ENCODE measurements around the gene KIF1A. TPM values are rescaled to one million over a fixed set of nuclear protein-coding genes. Genes with fewer than 3 reads are reported as not detected.
"Not testable (repeated sequence)": the region's sequence is repeated elsewhere in the genome, so short reads cannot be mapped to it uniquely, and the experiment has no call there.

KIF1A gene
- total RNA-seq, 4 donors from 2014 or later = 0.19 to 0.60 TPM; not detected in 2

DNA sequence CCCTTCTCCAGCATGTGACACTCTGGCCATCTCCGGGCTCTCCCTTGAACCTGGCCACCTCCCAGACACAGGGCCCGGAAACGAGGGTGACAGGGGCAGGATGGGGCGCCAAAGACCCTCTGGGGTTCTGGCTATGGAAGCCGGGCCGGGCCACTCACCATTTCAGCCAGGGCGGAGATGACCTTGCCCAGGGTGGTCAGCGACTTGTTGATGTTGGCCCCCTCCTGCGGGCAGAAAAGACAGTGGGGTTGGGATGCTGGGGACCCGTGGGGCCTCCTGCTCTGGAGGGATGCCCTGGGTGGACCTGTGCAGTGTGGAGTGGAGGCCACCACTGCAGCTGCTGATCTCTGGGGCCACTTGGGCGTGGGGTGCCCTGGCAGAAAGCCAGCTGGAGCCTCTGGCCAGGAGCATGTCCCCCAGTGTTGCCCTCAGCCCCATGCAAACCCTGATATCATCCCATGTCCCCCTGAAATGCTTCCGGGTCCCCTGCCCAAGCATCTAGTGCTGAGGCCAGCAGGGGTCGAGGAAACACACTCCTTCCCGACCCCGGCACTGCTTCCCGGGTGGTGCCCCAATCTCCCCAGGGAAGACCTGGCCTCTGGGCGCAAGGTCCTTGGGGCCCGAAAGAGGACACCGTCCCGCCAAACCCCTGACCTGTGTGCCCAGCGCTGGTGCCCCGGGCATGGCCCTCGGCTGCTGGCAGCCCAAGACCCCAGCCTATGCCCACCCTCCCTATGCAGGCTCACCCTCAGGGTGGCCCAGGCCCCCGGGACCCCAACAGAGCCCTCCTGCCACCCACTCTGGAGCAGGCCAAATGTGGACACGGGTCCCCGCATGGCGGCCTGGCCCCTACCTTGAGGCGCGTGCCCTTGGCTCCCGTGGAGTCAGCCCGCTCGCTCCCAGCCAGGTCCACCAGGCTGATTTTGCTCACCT is 36.9 kb downstream of the KIF1A start:
- ATAC-seq (ENCODE audit: low FRiP score) (no peak), DNase-seq (ENCODE audit: low spot score) (no peak)
- TF ChIP-seq, protein P1, sequence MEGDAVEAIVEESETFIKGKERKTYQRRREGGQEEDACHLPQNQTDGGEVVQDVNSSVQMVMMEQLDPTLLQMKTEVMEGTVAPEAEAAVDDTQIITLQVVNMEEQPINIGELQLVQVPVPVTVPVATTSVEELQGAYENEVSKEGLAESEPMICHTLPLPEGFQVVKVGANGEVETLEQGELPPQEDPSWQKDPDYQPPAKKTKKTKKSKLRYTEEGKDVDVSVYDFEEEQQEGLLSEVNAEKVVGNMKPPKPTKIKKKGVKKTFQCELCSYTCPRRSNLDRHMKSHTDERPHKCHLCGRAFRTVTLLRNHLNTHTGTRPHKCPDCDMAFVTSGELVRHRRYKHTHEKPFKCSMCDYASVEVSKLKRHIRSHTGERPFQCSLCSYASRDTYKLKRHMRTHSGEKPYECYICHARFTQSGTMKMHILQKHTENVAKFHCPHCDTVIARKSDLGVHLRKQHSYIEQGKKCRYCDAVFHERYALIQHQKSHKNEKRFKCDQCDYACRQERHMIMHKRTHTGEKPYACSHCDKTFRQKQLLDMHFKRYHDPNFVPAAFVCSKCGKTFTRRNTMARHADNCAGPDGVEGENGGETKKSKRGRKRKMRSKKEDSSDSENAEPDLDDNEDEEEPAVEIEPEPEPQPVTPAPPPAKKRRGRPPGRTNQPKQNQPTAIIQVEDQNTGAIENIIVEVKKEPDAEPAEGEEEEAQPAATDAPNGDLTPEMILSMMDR (IDR thresholded peaks at IDR 0.05) = no peak

DNA sequence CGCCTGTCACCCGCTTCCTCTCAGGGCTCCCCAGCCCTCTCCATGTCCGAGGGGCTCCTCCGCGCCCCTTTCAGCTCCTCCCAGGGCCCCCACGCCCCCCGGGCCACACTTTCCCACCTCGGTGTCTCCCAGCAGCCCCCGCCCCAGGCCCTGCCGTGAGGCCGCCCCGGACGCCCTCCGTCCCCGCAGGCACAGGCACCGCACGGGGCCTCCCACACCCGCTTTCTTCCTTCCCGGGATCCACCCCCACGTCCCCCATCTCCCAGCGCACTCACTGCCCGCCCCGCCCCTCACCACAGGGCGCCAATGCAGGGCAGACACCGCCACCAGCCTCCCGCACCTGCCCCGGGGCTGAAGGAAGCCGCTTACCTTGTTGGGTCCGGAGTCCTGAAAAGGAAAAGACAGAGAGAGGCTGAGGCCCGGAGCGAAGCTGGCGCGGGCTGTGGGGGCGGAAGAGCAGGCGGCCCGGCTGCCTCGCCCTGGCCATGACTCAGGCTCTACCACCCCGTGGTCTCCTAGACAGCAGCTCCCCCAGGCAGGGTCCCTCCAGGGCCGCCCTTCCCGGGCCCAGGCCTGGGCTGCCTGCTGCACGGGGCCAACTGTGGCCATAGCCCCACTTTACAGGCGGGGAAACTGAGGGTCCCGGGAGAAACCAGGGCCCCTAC is 37.7 kb downstream of the KIF1A start:
- ATAC-seq (ENCODE audit: low FRiP score) (peak; percentile 57), DNase-seq (ENCODE audit: low spot score) (no peak)
- TF ChIP-seq, protein P1 (IDR thresholded peaks at IDR 0.05) = no peak

DNA sequence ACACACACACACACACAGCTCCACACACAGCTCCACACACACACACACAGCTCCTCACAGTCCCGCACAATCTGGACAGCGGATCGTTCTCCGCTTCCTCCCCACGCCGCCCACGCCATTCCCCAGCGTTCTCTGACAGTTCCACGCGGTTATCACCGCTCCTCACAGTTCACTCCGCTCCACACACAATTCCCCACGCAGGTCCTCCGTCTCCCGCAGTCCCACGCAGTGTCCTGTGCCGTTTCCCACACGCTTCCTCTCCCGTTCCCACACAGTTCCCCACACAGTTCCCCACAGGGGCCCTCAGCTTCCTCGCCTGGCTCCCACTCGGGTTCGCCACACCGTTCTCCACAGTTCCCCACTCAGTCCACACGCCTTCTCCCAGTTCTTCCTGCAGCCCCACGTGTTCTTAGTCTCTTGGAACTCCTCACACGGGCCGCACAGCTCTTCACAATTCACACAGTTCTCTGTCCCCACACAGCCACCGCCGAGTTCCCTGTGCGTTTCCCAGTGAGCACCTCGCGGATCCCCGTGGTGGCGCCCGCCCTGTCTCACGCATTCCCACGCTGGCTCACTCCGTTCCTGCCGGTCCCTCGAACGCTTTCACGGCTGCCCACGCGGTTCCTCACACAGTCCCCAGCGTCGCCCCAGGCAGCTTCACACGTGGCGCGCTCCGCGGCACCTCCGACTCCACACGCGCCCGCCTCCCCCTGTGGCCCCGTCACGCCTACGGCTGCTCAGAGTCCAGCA is 38.4 kb downstream of the KIF1A start:
- DNase-seq (ENCODE audit: low spot score) (no peak), ATAC-seq (ENCODE audit: low FRiP score) (no peak)
- TF ChIP-seq, protein P1 (IDR thresholded peaks at IDR 0.05) = no peak

DNA sequence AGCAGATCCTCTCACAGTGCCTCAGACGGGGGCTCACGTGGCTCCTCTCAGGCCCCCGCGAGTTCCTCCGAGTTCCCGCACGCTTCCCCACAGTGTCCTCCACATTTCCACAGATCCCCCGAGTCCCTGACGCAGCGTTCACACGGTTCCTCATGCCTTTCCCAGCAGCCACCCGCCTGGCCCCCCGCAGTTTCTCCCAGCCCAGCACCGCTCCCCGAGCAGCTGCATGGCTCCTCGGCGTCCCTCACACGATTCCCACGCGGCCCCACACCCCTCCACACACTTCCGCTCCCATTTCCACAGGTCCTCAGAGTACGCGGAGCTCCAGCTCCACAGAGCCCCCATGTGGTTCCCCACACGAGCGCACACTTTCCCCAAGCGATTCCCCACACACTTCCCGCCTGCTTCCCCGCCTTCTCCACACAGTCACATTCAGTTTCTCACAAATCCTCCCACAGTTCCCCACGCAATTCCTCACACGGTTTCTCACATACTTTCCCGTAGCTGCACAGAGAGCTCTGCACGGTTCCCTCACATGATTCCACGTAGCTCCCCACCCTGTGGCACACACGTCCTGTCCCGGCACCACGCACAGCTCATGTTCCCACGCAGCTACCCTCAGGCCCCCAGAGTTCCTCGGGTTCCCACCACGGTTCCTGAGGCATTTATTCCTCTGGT is 39.9 kb downstream of the KIF1A start:
- DNase-seq (ENCODE audit: low spot score) = no peak
- peak; percentile 48 for ATAC-seq (ENCODE audit: low FRiP score)
- TF ChIP-seq, protein P1 (IDR thresholded peaks at IDR 0.05) = no peak

DNA sequence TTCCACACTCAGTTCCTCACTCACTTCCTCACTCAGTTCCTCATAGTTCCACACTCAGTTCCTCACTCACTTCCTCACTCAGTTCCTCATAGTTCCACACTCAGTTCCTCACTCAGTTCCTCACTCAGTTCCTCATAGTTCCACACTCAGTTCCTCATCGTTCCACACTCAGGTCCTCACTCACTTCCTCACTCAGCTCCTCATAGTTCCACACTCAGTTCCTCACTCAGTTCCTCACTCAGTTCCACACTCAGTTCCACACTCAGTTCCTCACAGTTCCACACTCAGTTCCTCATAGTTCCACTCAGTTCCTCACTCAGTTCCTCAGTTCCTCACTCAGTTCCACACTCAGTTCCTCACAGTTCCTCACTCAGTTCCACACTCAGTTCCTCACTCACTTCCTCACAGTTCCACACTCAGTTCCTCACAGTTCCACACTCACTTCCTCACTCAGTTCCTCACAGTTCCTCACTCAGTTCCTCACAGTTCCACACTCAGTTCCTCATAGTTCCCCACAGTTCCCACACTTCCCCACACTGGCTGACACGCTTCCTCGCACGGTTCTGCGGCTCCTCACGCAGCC is 40.7 kb downstream of the KIF1A start:
- DNase-seq (ENCODE audit: low spot score); ATAC-seq (ENCODE audit: low FRiP score): not testable (repeated sequence)

DNA sequence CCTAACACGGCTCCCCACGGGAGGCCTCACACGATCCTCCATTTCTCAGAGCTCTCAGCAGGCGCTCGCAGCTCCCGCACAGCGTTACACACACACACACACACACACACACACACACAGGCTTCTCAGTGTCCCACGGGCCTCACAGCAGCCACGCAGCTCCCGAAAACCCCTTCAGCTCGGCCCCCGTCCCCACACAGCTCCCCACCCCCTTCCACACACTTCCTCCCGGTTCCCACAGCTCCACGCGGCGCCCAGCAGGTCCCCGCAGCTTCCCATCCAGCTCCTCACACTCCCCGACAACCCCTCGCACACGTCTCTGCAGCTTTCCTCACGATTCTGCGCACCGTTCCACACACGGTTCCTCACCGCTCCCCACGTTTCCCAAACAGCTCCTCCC is 41.6 kb downstream of the KIF1A start:
- ATAC-seq (ENCODE audit: low FRiP score) (no peak), DNase-seq (ENCODE audit: low spot score) (no peak)
- TF ChIP-seq, protein P1 (IDR thresholded peaks at IDR 0.05) = no peak

Data from omental fat pad (tissue), 4 donors.